NCI-H1417 (cell line): Measurements from ENCODE around the gene KRTAP5-3.
A peak's percentile ranks its signal among the peaks of the same experiment; 100 is the strongest.

Experiments
- DNase-seq, 3 experiments: peaks; one replicate each; lab custom pipeline; 2025; lab: John Stamatoyannopoulos, UW

KRTAP5-3 gene

DNA sequence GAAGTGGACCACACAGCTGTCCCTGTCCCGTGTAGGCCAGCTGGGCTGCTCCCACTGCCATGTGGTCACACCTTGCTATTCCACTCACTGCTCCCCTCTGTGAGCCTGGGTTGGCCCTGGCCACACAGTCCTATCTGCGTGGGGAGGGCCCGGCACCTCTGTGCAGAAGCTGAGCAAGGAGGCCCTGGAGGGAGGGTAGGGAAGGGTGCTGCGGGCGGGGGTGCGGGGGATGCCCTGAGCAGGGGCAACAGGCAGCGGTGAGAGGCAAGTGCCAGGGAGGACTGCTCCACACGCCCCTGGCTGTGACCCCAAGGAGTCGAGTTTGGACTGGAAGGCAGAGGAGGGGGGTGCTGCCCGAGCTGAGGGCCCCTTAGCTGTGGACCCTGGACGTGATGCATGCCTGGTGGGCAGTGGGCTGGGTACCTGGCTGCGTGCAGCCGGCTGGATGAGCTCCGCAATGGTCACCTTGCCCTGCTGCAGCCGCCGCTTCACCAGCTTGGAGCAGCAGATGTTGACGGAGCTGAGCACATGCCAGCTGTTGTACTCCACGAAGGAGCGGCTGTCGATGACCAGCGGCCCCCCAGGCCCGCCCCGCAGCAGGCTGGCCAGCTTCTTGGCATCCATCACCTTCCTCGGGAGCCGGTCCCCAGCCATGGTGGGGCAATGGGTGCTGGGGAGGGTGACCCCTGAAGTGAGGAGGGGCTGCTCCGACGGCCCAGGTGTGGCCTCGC is 42.9 kb downstream of the KRTAP5-3 start:
- no peak for DNase-seq

DNA sequence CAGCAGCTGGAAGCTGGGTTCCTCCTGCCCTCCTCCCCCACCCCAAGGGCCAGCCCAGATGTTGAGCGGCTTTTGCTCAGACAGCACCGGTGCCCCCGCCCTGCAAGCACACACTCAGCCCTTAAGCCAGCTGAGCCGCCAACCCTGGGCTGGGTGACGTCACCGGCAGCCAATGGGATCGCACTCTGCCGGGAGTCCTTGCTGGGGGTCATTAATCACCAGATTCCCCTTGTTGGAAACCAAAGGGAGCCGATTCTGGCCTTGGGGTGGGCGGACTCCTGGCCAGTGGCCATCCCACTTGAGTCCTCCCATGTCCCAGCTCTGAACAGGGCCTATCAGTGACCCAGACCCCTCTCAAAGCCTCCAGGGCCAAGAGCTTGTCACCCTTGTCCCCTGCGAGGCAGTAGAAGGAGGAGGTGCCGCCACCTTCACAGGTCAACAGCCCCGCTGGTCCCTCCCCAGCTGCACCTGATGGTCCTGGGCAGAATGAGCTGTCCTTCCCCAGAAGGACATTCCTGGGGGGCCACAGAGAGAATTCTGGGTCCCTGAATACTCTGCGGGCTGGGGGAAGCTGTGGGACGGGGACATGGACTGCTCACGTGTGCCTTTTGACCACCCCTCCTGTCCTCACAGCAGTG is 43.6 kb downstream of the KRTAP5-3 start:
- DNase-seq: peak; percentile 15 to 57 (median 20)

DNA sequence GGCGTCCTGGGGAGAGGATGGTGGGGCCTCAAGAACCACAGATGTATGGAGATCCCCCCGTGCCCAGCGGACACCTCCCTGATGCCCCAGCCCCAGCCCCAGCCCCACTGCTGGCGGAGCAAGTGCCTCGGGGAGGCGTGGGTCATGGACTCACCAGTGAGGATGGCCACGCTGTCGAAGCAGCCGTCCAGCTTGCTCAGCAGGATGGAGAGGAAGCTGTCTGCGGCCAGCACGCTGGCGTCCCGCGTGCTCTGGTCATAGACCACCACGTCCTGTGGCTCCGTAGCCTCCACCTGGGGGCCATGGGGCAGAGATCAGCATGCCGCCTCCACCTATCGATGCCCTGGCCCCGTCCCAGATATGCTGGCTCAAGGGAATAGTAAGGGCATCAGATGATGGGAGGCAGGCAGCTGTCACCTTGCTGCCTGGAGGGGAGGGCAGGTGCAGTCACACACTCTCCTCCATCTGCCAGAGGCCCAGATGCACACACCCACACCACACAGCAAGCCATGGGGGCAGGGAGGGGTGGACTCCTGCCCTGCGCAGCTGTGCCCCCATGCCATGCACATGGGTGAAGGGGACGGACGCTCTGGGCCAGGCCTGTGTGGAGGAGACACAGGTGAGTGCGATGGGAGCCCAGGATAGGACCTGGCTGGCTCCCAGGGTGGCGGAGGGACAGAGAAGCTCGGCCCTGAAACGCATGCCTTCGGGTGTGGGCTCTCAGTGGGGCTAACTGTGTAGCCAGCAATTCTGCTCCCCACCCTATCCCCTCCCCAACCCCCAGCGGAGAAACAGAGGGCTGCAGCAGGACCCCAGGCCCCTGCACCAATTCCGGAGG is 44.3 kb downstream of the KRTAP5-3 start:
- DNase-seq: peak in 1 of 3 experiments; percentile 15

DNA sequence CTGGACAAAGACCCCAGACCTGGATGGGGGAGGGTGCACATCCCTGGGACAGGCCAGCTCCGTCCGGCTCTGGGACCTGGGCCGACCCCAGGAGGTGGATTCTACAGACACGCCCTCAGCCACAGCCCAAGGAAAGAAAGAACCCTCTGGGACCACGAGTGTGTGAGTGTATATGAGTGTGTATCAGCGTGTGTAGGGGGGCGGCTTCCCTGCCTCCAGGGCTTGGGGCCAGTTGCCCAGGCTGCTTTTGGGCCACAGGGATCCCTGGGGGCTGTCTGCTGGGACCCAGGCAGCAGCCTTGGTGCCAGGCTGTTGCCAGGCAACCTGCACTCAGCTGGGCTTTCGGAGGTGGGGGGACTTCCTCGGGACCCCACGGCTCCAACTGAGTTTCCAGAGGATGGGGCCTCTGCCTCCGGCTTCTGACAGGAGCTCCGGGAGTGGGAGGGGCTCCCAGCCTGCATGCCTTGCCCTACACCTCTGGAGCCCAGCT is 45.1 kb downstream of the KRTAP5-3 start:
- no peak for DNase-seq

DNA sequence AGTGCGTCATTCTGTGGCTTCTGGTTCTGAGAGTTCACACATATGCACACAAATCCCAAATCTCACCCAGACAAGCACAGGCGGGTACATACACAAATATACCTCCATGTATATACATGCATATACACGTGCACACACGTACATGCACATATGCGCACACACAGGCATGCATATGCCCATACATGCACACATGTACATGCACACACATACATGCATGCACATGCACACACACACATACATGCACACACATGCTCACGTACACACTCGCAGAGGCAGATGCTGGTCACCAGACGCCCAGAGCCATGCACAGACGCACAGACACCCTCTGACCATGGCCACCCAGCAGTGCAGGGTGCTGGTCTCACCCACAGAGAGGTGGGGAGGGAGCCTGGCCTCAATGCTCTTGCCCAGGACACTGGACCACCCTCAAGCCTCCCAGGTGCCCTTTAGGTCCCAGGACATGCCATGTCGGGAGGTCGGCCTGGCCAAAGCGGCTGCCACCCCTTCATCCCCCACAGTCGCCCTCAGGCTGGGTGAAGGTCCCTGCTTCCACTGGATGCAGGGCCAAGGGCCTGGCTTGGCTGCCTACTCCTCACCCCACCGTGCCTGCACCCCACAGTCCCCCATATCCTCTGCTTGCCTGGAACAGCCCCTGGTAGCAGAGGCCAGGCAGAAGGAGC is 45.7 kb downstream of the KRTAP5-3 start:
- no peak for DNase-seq

DNA sequence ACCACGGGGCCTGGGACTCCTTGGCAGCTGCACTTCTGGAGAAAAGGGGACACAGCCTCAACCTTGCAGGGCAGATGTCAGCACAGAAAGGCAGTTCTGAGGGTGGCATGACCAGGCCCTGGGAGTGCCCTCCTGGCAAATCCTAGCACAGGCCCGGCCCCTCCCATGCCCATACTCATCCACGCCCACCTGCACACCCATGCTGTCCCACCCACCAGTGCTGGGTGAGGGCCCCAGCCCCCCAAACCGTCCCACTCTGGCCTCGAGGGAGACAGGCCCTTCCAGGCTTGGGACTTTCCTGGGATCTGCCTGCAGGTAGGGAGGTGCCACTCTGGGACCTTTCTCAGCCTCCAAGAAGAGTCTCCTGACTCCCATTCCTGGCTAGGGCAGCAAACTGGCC is 46.3 kb downstream of the KRTAP5-3 start:
- DNase-seq: no peak

DNA sequence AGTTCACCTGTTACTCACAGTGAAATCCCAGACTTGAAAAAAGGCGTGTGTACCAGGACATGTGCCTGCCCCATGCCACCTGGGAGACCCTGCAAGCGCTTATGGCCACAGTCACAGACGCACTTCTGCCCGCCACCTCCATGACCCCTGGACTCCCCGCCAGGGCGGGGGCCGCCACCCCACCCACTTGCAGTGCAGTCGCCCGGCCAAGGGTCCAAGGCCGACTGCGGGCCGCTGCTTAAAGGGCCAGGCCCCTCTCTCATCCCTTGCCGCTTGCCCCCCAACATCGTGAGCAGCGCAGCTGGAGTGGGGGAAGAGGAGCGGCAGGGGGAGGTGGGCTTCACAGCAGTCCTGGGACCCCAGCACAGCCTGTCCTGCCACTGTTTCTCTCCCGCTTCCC is 47.0 kb downstream of the KRTAP5-3 start:
- DNase-seq: no peak

DNA sequence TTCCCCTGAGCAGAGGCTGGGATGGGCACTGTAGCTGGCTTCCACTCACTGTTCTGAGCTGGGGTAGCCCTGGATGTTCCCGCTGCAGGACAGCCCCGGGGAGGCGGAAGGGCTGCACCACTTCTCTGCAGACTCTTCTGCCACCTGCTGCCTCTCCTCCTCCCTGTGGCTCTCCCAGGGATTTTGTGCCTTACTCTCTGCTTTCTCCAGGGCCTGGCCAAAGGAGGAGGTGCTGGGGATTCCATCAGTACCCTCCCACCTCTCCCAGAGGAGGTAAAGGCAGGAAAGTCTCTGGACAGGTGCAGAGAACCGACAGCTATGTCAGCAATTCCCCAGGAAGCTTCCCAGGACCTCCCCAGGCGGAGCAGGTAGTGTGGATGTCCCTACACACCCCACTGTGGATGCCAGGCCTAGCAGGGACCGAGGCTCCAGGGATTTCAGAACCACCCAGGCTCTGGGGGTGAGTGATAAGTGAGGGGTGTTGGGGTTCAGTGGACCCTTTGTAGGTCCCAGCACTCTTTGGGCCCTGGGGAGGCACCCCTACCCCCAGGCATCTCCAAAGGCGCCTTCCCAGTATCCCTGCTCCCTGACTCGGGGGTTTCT is 47.5 kb downstream of the KRTAP5-3 start:
- DNase-seq: no peak

DNA sequence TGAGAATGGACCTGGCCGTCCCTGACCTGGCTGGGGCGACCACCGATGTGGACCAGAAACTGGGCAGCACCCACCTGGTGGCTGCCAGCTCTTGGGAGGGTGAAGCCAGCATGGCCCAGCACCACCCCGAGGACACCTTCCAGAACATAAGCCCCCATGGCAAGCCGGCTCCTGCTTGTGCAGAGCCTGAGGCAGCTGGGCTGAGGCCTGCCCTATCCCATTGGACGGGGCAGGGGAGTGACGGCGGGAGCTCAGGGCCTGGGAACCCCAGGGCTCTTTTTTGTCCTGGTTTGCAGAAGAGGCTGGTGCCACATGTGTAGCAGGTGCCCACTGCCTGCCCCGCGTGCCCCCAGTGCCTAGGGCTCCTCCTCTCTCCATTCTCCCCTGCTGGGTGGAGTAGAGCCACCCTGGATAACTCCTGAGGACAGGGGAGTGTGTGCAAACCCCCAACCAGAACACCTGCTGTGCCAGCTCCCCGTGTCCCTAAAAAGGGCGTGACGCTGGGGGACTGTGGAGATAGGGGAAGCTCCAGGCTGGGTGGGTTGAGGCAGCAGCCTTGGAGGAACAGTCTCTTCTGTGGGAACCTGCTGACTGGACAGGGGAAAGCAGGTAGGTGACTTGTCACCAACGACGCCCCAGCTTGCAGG is 48.1 kb downstream of the KRTAP5-3 start:
- no peak for DNase-seq

DNA sequence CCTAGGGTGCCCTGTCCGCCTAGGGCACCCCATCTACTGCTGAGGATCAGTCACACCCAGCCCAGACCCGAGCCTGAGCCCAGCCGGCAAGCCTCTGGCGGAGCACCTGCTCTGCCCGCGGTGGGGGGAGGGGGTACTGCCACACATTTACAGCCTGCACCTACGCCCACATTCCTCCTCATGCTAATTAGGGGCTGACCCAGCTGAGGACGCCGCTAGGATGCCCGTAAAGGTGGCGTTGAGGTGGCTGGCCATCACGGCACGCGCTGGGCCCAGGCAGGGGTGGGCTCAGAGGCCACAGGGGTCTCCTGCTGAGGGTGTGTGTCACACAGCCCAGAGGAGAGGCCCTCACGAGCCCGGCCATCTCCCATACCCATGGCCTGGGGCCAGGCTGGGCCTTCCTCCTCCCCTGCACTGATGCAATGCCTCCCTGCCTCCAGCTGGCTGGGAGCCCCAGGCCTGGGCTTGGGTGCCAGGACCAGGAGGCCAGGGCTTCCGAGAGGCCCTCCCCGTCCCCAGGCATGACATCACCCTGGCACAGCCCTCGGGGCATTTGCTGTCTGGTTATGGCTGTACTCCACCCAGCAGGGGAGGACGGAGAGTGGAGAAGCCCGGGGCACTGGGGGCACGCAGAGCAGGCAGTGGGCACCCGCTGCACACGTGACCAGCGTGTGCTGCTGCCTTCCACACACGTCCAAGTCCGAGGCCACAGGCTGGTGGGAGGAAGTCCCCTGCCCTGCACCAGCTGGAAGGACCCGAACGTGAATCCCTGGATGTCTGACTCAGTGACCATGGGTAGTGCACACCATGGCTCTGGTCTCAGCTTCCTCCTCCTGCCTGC is 48.9 kb downstream of the KRTAP5-3 start:
- peak in 2 of 3 experiments; percentile 74 to 86 for DNase-seq

DNA sequence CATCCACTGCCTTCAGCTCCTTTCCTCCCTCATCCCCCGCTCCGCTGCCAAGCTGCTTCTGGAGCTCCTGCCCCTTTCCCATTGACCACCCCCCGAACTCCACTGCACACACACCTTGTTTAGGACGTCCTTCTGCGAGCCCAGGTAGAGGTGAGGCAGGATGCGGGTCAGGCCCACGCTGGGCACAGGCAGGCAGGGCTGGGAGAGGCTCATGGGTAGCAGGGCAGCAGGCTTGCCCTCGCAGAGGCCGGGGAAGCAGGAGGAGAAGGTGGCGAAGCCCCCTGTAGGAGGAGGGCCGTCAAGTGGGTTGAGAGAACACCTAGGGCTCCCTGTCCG is 49.5 kb downstream of the KRTAP5-3 start:
- DNase-seq: no peak

DNA sequence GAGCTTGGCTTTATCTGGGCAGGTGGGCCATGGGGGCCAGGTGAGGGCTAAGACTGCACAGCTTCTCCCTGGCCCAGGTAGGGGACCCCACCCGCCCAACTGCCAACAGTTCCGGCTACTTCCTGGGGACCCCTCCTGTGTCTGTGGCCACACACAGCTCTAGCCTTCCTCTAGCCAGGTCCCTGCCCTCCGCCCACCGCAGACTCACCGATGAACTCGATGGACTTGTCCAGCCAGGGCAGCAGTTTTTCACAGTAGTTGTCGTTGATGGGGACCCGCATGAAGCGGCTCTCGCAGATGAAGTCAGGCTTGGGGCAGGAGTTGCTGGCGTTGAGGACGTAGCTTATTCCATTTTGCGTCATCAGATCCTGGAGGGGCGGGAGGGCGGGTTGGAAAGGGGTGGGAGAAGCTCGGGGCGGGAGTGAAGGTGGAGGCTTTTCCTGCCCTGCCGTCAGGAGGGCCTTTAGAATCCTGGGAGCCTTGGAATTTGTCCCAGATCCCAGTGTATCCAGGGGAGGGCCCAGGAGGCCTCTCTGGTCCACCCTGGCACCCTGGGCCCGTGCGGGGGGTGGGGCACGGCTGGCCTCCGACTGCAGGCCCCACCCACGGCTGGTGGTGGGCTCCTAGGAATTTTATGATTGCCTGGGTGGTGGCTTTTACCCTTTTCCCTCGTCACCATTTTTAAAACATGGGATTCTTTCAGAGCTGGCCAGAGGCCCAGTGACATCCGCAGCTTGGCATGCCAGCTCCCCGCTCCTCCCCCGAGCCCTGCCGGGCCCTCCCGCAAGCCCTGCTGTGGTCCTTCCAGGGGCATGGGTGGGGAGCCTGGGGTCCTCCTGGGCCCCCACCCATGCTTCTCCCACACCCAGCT is 50.1 kb downstream of the KRTAP5-3 start:
- DNase-seq: no peak
